SKM-1 (cell line): Measurements from ENCODE around the gene MYBPC2.

ENCODE experiments used
- DNase-seq: peaks from one replicate; lab custom pipeline; 2025; ENCODE audit not compliant: unreplicated experiment; lab: John Stamatoyannopoulos, UW

The MYBPC2 gene

GRCh38 chr19:50478901-50479715, 46.4 kb downstream of the MYBPC2 start:
- DNase-seq: no peak

- DNase-seq: no peak
These were observed 47.1 kb downstream of the MYBPC2 start for GRCh38 chr19:50479761-50480251.

GRCh38 chr19:50480281-50481111, 47.8 kb downstream of the MYBPC2 start:
- no peak for DNase-seq

- no peak for DNase-seq
These were observed 48.9 kb downstream of the MYBPC2 start for GRCh38 chr19:50481351-50482149.

- no peak for DNase-seq
These were observed 49.7 kb downstream of the MYBPC2 start for GRCh38 chr19:50482271-50482855.

- no peak for DNase-seq
These were observed 50.2 kb downstream of the MYBPC2 start for GRCh38 chr19:50482916-50483315.

- no peak for DNase-seq
These were observed 52.7 kb downstream of the MYBPC2 start for GRCh38 chr19:50485284-50485955.

GRCh38 chr19:50486823-50487515, 54.3 kb downstream of the MYBPC2 start:
- no peak for DNase-seq

GRCh38 chr19:50488389-50489194, 55.9 kb downstream of the MYBPC2 start:
- no peak for DNase-seq

GRCh38 chr19:50489461-50490011, 56.8 kb downstream of the MYBPC2 start:
- no peak for DNase-seq

GRCh38 chr19:50490411-50490811, 57.7 kb downstream of the MYBPC2 start:
- no peak for DNase-seq

- DNase-seq: no peak
These were observed 58.3 kb downstream of the MYBPC2 start for GRCh38 chr19:50490991-50491472.

GRCh38 chr19:50492303-50493052, 59.8 kb downstream of the MYBPC2 start:
- peak; percentile 56 for DNase-seq

- no peak for DNase-seq
These were observed 60.5 kb downstream of the MYBPC2 start for GRCh38 chr19:50493171-50493570.

GRCh38 chr19:50494186-50495019, 61.7 kb downstream of the MYBPC2 start:
- DNase-seq: no peak

GRCh38 chr19:50495020-50495531, 62.4 kb downstream of the MYBPC2 start:
- no peak for DNase-seq
